OCI-LY7 (cell line): ENCODE results near the gene TMOD3. TPM values are rescaled to one million over a fixed set of nuclear protein-coding genes. Genes with fewer than 3 reads are reported as not detected.

Source experiments
- BruUV-seq: library from RNA; stranded (reverse); fragments of 400-500 nt; replicated peaks from 2 replicates; lab custom pipeline; 2021; lab: Mats Ljungman, UMichigan
- CTCF ChIA-PET: fragments of 300-600 bp; sonication (Branson Sonifier 250); formaldehyde crosslinking; loops from one replicate; lab custom pipeline; 2022; ENCODE audit warnings: antibody characterized with exemption; ENCODE audit not compliant: unreplicated experiment; lab: Charles Lee
- POLR2A ChIA-PET: fragments of 300-600 bp; sonication (Branson Sonifier 250); formaldehyde crosslinking; loops from one replicate; lab custom pipeline; 2022; ENCODE audit warnings: antibody characterized with exemption; lab: Charles Lee
- DNase-seq: peaks from one replicate; pipeline ENCODE4 v3.0.0-alpha.2; 2015; ENCODE audit warnings: low spot score
- H2AFZ ChIP-seq: fragments of 200-600 bp; sonication (generic), shearing (Covaris generic); 2 replicates; pipeline ENCODE4 v1.6.1; 2014; ENCODE audit warnings: mild to moderate bottlenecking, antibody characterized with exemption, low read length, moderate library complexity
- H3K27ac ChIP-seq: fragments of 200-600 bp; sonication (generic); 2 replicates; pipeline ENCODE4 v1.5.1; 2014; ENCODE audit warnings: mixed run types, low read depth, mild to moderate bottlenecking, moderate library complexity, low read length, inconsistent platforms; ENCODE audit not compliant: poor library complexity, severe bottlenecking
- H3K36me3 ChIP-seq: fragments of 200-600 bp; sonication (generic); 2 replicates; pipeline ENCODE4 v1.6.1; 2014; ENCODE audit warnings: mild to moderate bottlenecking, antibody characterized with exemption, low read length, moderate library complexity, mixed read lengths; ENCODE audit not compliant: insufficient read depth
- H3K4me1 ChIP-seq: fragments of 200-600 bp; sonication (generic); 2 replicates; pipeline ENCODE4 v1.5.1; 2014; ENCODE audit warnings: mild to moderate bottlenecking, low read length; ENCODE audit not compliant: insufficient read depth, poor library complexity, severe bottlenecking
- H3K4me2 ChIP-seq: fragments of 200-600 bp; sonication (generic); 2 replicates; pipeline ENCODE4 v1.6.1; 2014; ENCODE audit warnings: mild to moderate bottlenecking, low read length
- H3K4me3 ChIP-seq: fragments of 200-600 bp; sonication (generic); 2 replicates; pipeline ENCODE4 v1.5.1; 2014; ENCODE audit warnings: mild to moderate bottlenecking, low read depth, low read length; ENCODE audit not compliant: poor library complexity, severe bottlenecking
- H3K79me2 ChIP-seq: fragments of 200-600 bp; sonication (generic); 2 replicates; pipeline ENCODE4 v1.6.1; 2016; ENCODE audit warnings: low read depth, mild to moderate bottlenecking, low read length, moderate library complexity, mixed read lengths; ENCODE audit not compliant: insufficient read depth
- H3K9me2 ChIP-seq: fragments of 200-600 bp; sonication (generic); 2 replicates; pipeline ENCODE4 v1.6.1; 2016; ENCODE audit warnings: mild to moderate bottlenecking, low read length, mixed read lengths; ENCODE audit not compliant: insufficient read depth
- H3K9me3 ChIP-seq: fragments of 200-600 bp; sonication (generic); 2 replicates; pipeline ENCODE4 v1.6.1; 2014; ENCODE audit warnings: mild to moderate bottlenecking, mixed run types, low read length, mixed read lengths
- H4K20me1 ChIP-seq: fragments of 200-600 bp; sonication (generic); 2 replicates; pipeline ENCODE4 v1.6.1; 2014; ENCODE audit warnings: mild to moderate bottlenecking, antibody characterized with exemption, low read length, moderate library complexity, mixed read lengths; ENCODE audit not compliant: insufficient read depth
- CTCF ChIP-seq: fragments of 200-600 bp; sonication (generic); conservative IDR thresholded peaks from 2 replicates; pipeline ENCODE4 v1.5.1; 2014; ENCODE audit warnings: mild to moderate bottlenecking, antibody characterized with exemption, low read length, moderate library complexity, mixed read lengths
- EZH2phosphoT487 ChIP-seq: fragments of 200-600 bp; sonication (generic); IDR thresholded peaks from 2 replicates; pipeline ENCODE4 v1.6.1; 2018; ENCODE audit warnings: low read depth, borderline replicate concordance, mild to moderate bottlenecking, mixed run types, antibody characterized with exemption, low read length, moderate library complexity, mixed read lengths
- intact Hi-C: fragments of 100-400 bp; cut with micrococcal nuclease; formaldehyde crosslinking; loops from one replicate; pipeline ENCODE4 v1.10.0; 2022; ENCODE audit not compliant: unreplicated experiment
- total RNA-seq, 2 experiments: library from RNA; depleted of rRNA in 1 of 2; stranded (reverse); fragments of >200 nt in 1 of 2; shearing (Covaris generic) in 1 of 2; gene quantifications; 2 replicates each; pipeline ENCODE4 v1.2.3, GENCODE V29; 2014 to 2022

The TMOD3 gene
- total RNA-seq, 2 experiments from 2014 or later, result 17.4 to 30.5 TPM

DNA sequence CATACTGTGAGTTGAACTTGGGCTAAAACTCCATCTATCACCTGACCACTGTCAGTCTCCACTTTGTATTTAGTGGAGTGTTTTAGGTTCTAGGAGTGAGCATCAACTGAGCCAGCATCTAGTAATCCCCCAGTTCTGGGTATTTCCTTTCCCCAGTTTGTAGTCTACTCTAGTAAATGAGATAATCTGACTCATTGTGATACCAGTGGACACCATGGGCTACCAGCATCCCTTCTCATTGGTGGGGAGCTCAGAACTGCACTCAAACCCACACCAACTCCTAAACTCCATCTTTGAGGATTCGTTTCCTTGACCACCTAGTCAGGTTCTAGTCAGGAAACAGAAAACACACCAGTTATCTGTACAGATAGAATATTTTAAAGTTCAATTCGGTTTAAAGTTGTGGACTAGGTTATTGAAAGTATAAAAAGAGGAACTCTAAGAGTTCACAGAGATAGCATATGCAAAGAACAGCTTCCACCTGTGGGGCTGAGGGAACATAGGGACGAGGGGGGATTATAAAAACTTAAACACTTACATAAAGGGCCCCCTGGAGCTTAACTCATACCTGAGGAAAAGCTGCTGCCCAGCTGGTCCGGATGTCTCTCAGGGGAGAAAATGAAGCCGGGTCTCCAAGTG lies 106.1 kb downstream of the TMOD3 start:
- Histone ChIP-seq H3K4me1 (peaks cover 25% of the 10 kb centered on the region), H2AFZ (peak overlapping the region; percentile 37; the same call in 1 of the 2 replicates), H4K20me1 (no peaks in the 10 kb centered on the region), H3K9me2 (no peaks in the 10 kb centered on the region), H3K4me3 (peak overlapping the region; percentile 42), H3K27ac (peak overlapping the region; percentile 84), H3K36me3 (peaks cover 42% of the 10 kb centered on the region), H3K4me2 (peak overlapping the region; percentile 80), H3K79me2 (no peaks in the 10 kb centered on the region), H3K9me3 (no peaks in the 10 kb centered on the region)
- POLR2A ChIA-PET, result interaction anchor here (1.2 kb wide), 1 partner anchor 18 kb away, joined by 5 read pairs; no protein-coding TSS in a partner anchor
- CTCF ChIA-PET, result no interaction called here
- intact Hi-C loops, result no loop called here
- no peak for TF ChIP-seq EZH2phosphoT487
- TF ChIP-seq CTCF, result no peak
- peak; percentile 78 for DNase-seq
- BruUV-seq, result TSS peak; percentile 46

DNA sequence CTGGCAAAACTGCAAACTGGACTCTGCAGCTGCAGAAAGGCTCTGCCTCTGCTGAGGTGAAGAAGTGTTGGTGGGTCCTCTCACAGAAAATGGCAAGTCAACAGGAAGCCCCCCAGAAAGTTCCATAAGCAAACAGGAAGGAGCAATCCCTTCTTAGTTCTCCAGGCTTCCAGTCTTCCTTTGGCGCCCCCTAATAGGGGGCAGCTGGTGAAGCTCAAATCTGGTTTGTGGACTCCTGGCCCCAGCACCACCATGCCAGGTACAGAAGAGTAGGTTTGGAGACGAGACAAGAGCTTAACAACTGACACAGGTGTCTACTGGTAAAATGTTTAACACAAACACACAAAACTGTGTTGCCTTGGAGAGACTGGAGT lies 106.6 kb downstream of the TMOD3 start:
- TF ChIP-seq EZH2phosphoT487 (no peak), CTCF (peak; percentile 42; the same call in 1 of the 2 replicates)
- CTCF ChIA-PET, result interaction anchor here (0.6 kb wide), 1 partner anchor 30 kb away, joined by 3 read pairs; no protein-coding TSS in a partner anchor
- Histone ChIP-seq H3K4me2 (peak overlapping the region; percentile 80), H3K4me1 (peaks cover 25% of the 10 kb centered on the region), H3K79me2 (no peaks in the 10 kb centered on the region), H2AFZ (peak overlapping the region; percentile 37; the same call in 1 of the 2 replicates), H3K27ac (peak overlapping the region; percentile 84), H3K36me3 (peaks cover 47% of the 10 kb centered on the region), H3K9me3 (no peaks in the 10 kb centered on the region), H4K20me1 (no peaks in the 10 kb centered on the region), H3K4me3 (peak overlapping the region; percentile 42), H3K9me2 (no peaks in the 10 kb centered on the region)
- DNase-seq, result no peak
- POLR2A ChIA-PET, result interaction anchor here (1.1 to 1.2 kb wide), 2 partner anchors 18 to 68 kb away, joined by 3 to 5 read pairs; no protein-coding TSS in a partner anchor
- intact Hi-C loops, result no loop called here
- TSS peak; percentile 38 for BruUV-seq

DNA sequence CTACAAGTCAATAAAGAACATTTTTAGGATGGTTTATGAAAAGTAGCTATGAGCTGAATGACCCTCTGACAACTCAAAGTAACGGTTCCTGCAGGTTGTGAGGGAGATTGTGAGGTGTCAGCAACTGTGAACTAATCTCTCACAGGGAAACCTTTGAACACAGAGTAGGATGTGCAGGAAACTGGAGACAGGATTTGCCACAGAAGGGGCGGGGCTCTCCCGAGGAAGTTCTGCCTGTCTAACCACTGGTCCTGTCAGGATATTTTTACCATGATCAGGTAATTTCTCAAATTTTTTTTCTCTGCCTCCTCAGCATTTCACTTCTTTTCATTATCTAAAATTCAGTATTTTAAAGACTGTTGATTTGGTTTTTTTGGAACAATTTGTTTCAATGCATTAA lies 108.8 kb downstream of the TMOD3 start:
- peaks cover 62% of the 10 kb centered on the region for H3K36me3 ChIP-seq
- no peaks in the 10 kb centered on the region for H3K79me2 ChIP-seq
- H3K9me3 ChIP-seq, result no peaks in the 10 kb centered on the region
- POLR2A ChIA-PET, result interaction anchor here (0.7 kb wide), 1 partner anchor 20 kb away, joined by 3 read pairs; no protein-coding TSS in a partner anchor
- TF ChIP-seq EZH2phosphoT487, result no peak
- TF ChIP-seq CTCF, result no peak
- no peak for DNase-seq
- H3K27ac ChIP-seq, result no peak overlapping the region
- no peak overlapping the region for H3K4me3 ChIP-seq
- H4K20me1 ChIP-seq, result no peaks in the 10 kb centered on the region
- CTCF ChIA-PET, result no interaction called here
- intact Hi-C loops, result no loop called here
- H3K9me2 ChIP-seq, result no peaks in the 10 kb centered on the region
- BruUV-seq, result no TSS peak
- no peak overlapping the region for H2AFZ ChIP-seq
- no peak overlapping the region for H3K4me2 ChIP-seq
- peaks cover 25% of the 10 kb centered on the region for H3K4me1 ChIP-seq
